H9 (cell line): ENCODE results near the gene CALHM5. TPM values are rescaled to one million over a fixed set of nuclear protein-coding genes. Genes with fewer than 3 reads are reported as not detected.

Experiments used
- DNase-seq: peaks from one replicate; pipeline ENCODE4 v3.0.0-alpha.2; 2017
- H2AFZ ChIP-seq: one replicate; pipeline ENCODE4 v1.6.1; 2013; ENCODE audit warnings: mild to moderate bottlenecking, low read length, control low read depth, moderate library complexity
- H2AK5ac ChIP-seq: 2 replicates; pipeline ENCODE4 v1.6.1; 2013; ENCODE audit warnings: low read length, control low read depth, mixed read lengths; ENCODE audit not compliant: insufficient read length
- H2BK120ac ChIP-seq: one replicate; pipeline ENCODE4 v1.6.1; 2013; ENCODE audit warnings: low read depth, mild to moderate bottlenecking, low read length, control low read depth, inconsistent platforms; ENCODE audit not compliant: poor library complexity, severe bottlenecking
- H2BK12ac ChIP-seq: 2 replicates; pipeline ENCODE4 v1.6.1; 2013; ENCODE audit warnings: low read length, control low read depth, mixed read lengths, low read depth; ENCODE audit not compliant: insufficient read length
- H2BK15ac ChIP-seq: 2 replicates; pipeline ENCODE4 v1.6.1; 2013; ENCODE audit warnings: low read depth, low read length, control low read depth
- H2BK20ac ChIP-seq: one replicate; pipeline ENCODE4 v1.6.1; 2013; ENCODE audit warnings: low read depth, mild to moderate bottlenecking, low read length, control low read depth, inconsistent platforms; ENCODE audit not compliant: poor library complexity, severe bottlenecking
- H2BK5ac ChIP-seq: 2 replicates; pipeline ENCODE4 v1.6.1; 2013; ENCODE audit warnings: low read length, control low read depth, mixed read lengths; ENCODE audit not compliant: insufficient read length
- H3K14ac ChIP-seq: 2 replicates; pipeline ENCODE4 v1.6.1; 2013; ENCODE audit warnings: low read length, control low read depth; ENCODE audit not compliant: insufficient read depth
- H3K18ac ChIP-seq: 2 replicates; pipeline ENCODE4 v1.6.1; 2013; ENCODE audit warnings: low read depth, mild to moderate bottlenecking, mixed read lengths, low read length, control low read depth; ENCODE audit not compliant: insufficient read length
- H3K23ac ChIP-seq: 2 replicates; pipeline ENCODE4 v1.6.1; 2013; ENCODE audit warnings: low read length, control low read depth, mixed read lengths, low read depth; ENCODE audit not compliant: insufficient read length
- H3K23me2 ChIP-seq: 2 replicates; pipeline ENCODE4 v1.6.1; 2013; ENCODE audit warnings: low read depth, mild to moderate bottlenecking, mixed read lengths, low read length, control low read depth; ENCODE audit not compliant: insufficient read length, poor library complexity, severe bottlenecking
- H3K27ac ChIP-seq: 2 replicates; pipeline ENCODE4 v1.5.1; 2013; ENCODE audit warnings: low read length, control low read depth, mixed read lengths, low read depth; ENCODE audit not compliant: insufficient read length
- H3K27me3 ChIP-seq: 2 replicates; pipeline ENCODE4 v1.6.1; 2013; ENCODE audit warnings: low read length, control low read depth, inconsistent platforms; ENCODE audit not compliant: insufficient read depth
- H3K4ac ChIP-seq: 2 replicates; pipeline ENCODE4 v1.6.1; 2013; ENCODE audit warnings: low read depth, mild to moderate bottlenecking, control low read depth, inconsistent platforms, low read length, moderate library complexity
- H3K4me1 ChIP-seq: 2 replicates; pipeline ENCODE4 v1.6.1; 2013; ENCODE audit warnings: low read length, control low read depth, inconsistent platforms; ENCODE audit not compliant: insufficient read depth
- H3K4me2 ChIP-seq: 2 replicates; pipeline ENCODE4 v1.6.1; 2013; ENCODE audit warnings: low read length, control low read depth, mixed read lengths; ENCODE audit not compliant: insufficient read length, insufficient read depth
- H3K56ac ChIP-seq: 2 replicates; pipeline ENCODE4 v1.6.1; 2013; ENCODE audit warnings: low read depth, mild to moderate bottlenecking, mixed read lengths, low read length, control low read depth; ENCODE audit not compliant: insufficient read length
- H3K79me1 ChIP-seq: 2 replicates; pipeline ENCODE4 v1.6.1; 2013; ENCODE audit warnings: low read depth, mild to moderate bottlenecking, moderate library complexity, low read length, control low read depth, inconsistent platforms; ENCODE audit not compliant: insufficient read depth, poor library complexity, severe bottlenecking
- H3K79me2 ChIP-seq: 2 replicates; pipeline ENCODE4 v1.6.1; 2013; ENCODE audit warnings: low read length, control low read depth, inconsistent platforms; ENCODE audit not compliant: insufficient read depth
- H3K9ac ChIP-seq: 2 replicates; pipeline ENCODE4 v1.6.1; 2013; ENCODE audit warnings: low read length, control low read depth, mixed read lengths; ENCODE audit not compliant: insufficient read length; ENCODE audit errors: extremely low read depth
- H3K9me3 ChIP-seq: one replicate; pipeline ENCODE4 v1.6.1; 2013; ENCODE audit warnings: low read depth, low read length, inconsistent platforms; ENCODE audit not compliant: control insufficient read depth
- H3T11ph ChIP-seq: one replicate; pipeline ENCODE4 v1.6.1; 2013; ENCODE audit warnings: mild to moderate bottlenecking, low read length, control low read depth, inconsistent platforms
- H4K20me1 ChIP-seq: one replicate; pipeline ENCODE4 v1.6.1; 2013; ENCODE audit not compliant: control insufficient read depth, insufficient read length, insufficient read depth
- H4K5ac ChIP-seq: 2 replicates; pipeline ENCODE4 v1.6.1; 2013; ENCODE audit warnings: low read depth, mild to moderate bottlenecking, mixed read lengths, low read length, control low read depth; ENCODE audit not compliant: insufficient read length
- H4K8ac ChIP-seq: replicated peaks from 2 replicates; pipeline ENCODE4 v1.6.1; 2013; ENCODE audit warnings: low read length, control low read depth, mixed read lengths, low read depth; ENCODE audit not compliant: insufficient read length
- H4K91ac ChIP-seq: 2 replicates; pipeline ENCODE4 v1.6.1; 2013; ENCODE audit warnings: low read depth, mild to moderate bottlenecking, moderate library complexity, mixed read lengths, low read length, control low read depth; ENCODE audit not compliant: insufficient read length
- H3K27ac Mint-ChIP-seq, 3 experiments: 2 replicates in 2 of 3; 3 replicates in 1 of 3; pipeline ENCODE4 v1.8.0; 2020 to 2021; ENCODE audit warnings: mixed read lengths in 3 of 3, mild to moderate bottlenecking in 1 of 3, moderate library complexity in 1 of 3
- H3K27me3 Mint-ChIP-seq: 2 replicates; pipeline ENCODE4 v1.8.0; 2021; ENCODE audit warnings: low read depth, mild to moderate bottlenecking, moderate library complexity, mixed read lengths
- H3K36me3 Mint-ChIP-seq, 3 experiments: 2 replicates in 2 of 3; 3 replicates in 1 of 3; pipeline ENCODE4 v1.8.0; 2020 to 2021; ENCODE audit warnings: low read depth in 3 of 3, mixed read lengths in 3 of 3; ENCODE audit not compliant: insufficient read depth in 1 of 3
- H3K4me1 Mint-ChIP-seq, 2 experiments: 2 replicates each; pipeline ENCODE4 v1.8.0; 2020; ENCODE audit warnings: mixed read lengths in 2 of 2
- H3K4me3 Mint-ChIP-seq, 2 experiments: 2 replicates in 1 of 2; 3 replicates in 1 of 2; pipeline ENCODE4 v1.8.0; 2020 to 2021; ENCODE audit warnings: mild to moderate bottlenecking in 2 of 2, mixed read lengths in 2 of 2, moderate library complexity in 1 of 2
- H3K9me3 Mint-ChIP-seq, 2 experiments: 2 replicates in 1 of 2; 3 replicates in 1 of 2; pipeline ENCODE4 v1.8.0; 2020; ENCODE audit warnings: mild to moderate bottlenecking in 2 of 2, mixed read lengths in 2 of 2, moderate library complexity in 1 of 2
- CTCF ChIP-seq: fragments of 200-600 bp; sonication (generic); conservative IDR thresholded peaks from 3 replicates; pipeline ENCODE4 v1.8.0; 2021; ENCODE audit warnings: antibody characterized with exemption, mild to moderate bottlenecking
- WGBS: extraction: QIAGEN DNeasy Blood & Tissue Kit; methylation state at CpG from one replicate; pipeline ENCODE4 v1.1.7; 2013; ENCODE audit warnings: missing lambda C conversion rate, low lambda C conversion rate, mixed read lengths; ENCODE audit not compliant: insufficient read length; ENCODE audit errors: extremely low coverage; 5-methylcytosine and 5-hydroxymethylcytosine counted together
- total RNA-seq: library from RNA; stranded (reverse); gene quantifications from 2 replicates; pipeline ENCODE4 v1.2.1, GENCODE V29; 2021

CALHM5 gene
- total RNA-seq, 1 experiment from 2014 or later = 0.09 TPM

- Mint-ChIP-seq H3K36me3 (peaks cover 0 to 17% (median 0%) of the 10 kb centered on the region in 3 experiments; a peak in 4 of 7 replicates), H3K4me1 (peaks cover 12 to 16% of the 10 kb centered on the region in 2 experiments), H3K4me3 (peak overlapping the region; percentile 99 to 100), H3K27ac (peak overlapping the region; percentile 97 to 98 (median 97)), H3K9me3 (no peaks in the 10 kb centered on the region), H3K27me3 (peaks cover 8% of the 10 kb centered on the region)
- Histone ChIP-seq H3K27me3 (no peaks in the 10 kb centered on the region), H2BK15ac (no peak overlapping the region; the same call in 1 of the 2 replicates), H2BK120ac (no peak overlapping the region), H3K56ac (no peak overlapping the region), H4K8ac (no peak overlapping the region), H4K20me1 (no peaks in the 10 kb centered on the region), H3K79me2 (peaks cover 6% of the 10 kb centered on the region; the same call in 1 of the 2 replicates), H2BK20ac (no peak overlapping the region), H3T11ph (no peak overlapping the region), H2BK5ac (no peak overlapping the region), H3K18ac (no peak overlapping the region), H4K91ac (no peak overlapping the region), H3K79me1 (no peaks in the 10 kb centered on the region), H3K23me2 (peaks cover 5% of the 10 kb centered on the region), H3K4ac (no peak overlapping the region), H3K23ac (no peak overlapping the region), H3K4me2 (peak overlapping the region; percentile 97), H4K5ac (no peak overlapping the region), H2AFZ (no peak overlapping the region), H3K9ac (peak overlapping the region; percentile 95), H3K14ac (peak overlapping the region; percentile 65; the same call in 1 of the 2 replicates), H2BK12ac (no peak overlapping the region), H3K27ac (no peak overlapping the region), H3K4me1 (peaks cover 2% of the 10 kb centered on the region; the same call in 1 of the 2 replicates), H3K9me3 (no peaks in the 10 kb centered on the region), H2AK5ac (no peak overlapping the region)
- WGBS = no CpG with 5 or more reads among the region's 12 CpGs
- DNase-seq = no peak
- TF ChIP-seq CTCF = no peak
These were observed 60.2 kb downstream of the CALHM5 start for GRCh38 chr6:116571683-116572000.
